ENCODE data around the gene PEF1.

GRCh38 chr1:31583995-31584868 lies 60.4 kb downstream of the PEF1 start:
- no peak for TF ChIP-seq CTCF (IDR thresholded peaks at IDR 0.05)
- no peak for TF ChIP-seq EZH2 (IDR thresholded peaks at IDR 0.05; ENCODE audit: borderline replicate concordance, insufficient read depth, low read depth, low read length, poor library complexity, severe bottlenecking)
